Fibroblast of skin of left biceps (primary cell): ENCODE measurements around the gene USP17L13.
"Not testable (repeated sequence)": the region's sequence is repeated elsewhere in the genome, so short reads cannot be mapped to it uniquely, and the experiment has no call there.

Experiments used
- DNase-seq, 2 experiments: peaks; one replicate each; pipeline ENCODE4 v3.0.0-alpha.2; 2013; ENCODE audit warnings: low read depth in 2 of 2

The USP17L13 gene

DNA sequence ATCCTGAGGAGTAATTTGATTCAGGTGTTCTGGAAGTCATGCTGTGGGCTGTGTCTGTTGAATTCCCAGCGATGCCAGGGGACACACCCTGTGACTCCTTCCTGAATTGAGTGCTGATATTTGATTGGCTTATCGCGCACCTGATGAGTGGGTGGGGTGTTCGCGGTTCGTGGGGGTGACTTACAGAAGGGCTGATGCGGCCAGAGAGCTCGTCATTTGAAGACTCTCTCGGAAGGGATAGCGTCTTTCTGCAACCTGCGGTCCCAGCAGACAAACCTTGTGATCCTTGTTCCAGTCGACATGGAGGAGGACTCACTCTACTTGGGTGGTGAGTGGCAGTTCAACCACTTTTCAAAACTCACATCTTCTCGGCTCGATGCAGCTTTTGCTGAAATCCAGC lies at the start of gene USP17L13:
USP17L13 (plus strand) TSS at position 301 of the 400 bp plus-strand sequence; CDS start at position 301, 0 bp downstream.
- DNase-seq: not testable (repeated sequence)

DNA sequence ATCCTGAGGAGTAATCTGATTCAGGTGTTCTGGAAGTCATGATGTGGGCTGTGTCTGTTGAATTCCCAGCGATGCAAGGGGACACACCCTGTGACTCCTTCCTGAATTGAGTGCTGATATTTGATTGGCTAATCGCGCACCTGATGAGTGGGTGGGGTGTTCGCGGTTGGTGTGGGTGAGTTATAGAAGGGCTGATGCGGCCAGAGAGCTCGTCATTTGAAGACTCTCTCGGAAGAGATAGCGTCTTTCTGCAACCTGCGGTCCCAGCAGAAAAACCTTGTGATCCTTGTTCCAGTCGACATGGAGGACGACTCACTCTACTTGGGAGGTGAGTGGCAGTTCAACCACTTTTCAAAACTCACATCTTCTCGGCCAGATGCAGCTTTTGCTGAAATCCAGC lies 14.3 kb upstream of the USP17L13 start, which contains the start of gene USP17L10:
USP17L10 (plus strand) TSS at position 301 of the 400 bp plus-strand sequence; CDS start at position 301, 0 bp downstream.
- DNase-seq: not testable (repeated sequence)

- not testable (repeated sequence) for DNase-seq
Measured at GRCh38 chr4:9214701-9215100, 10.0 kb upstream of the USP17L13 start.

GRCh38 chr4:9215105-9215504 lies 9.6 kb upstream of the USP17L13 start, which contains the start of gene USP17L11:
USP17L11 (plus strand) TSS chr4:9215405; CDS start chr4:9215405, 0 bp downstream.
- DNase-seq: not testable (repeated sequence)

- not testable (repeated sequence) for DNase-seq
Measured at GRCh38 chr4:9219852-9220251, 4.8 kb upstream of the USP17L13 start, which contains the start of gene USP17L12. USP17L12 (plus strand) TSS chr4:9220152; CDS start chr4:9220152, 0 bp downstream.

DNA sequence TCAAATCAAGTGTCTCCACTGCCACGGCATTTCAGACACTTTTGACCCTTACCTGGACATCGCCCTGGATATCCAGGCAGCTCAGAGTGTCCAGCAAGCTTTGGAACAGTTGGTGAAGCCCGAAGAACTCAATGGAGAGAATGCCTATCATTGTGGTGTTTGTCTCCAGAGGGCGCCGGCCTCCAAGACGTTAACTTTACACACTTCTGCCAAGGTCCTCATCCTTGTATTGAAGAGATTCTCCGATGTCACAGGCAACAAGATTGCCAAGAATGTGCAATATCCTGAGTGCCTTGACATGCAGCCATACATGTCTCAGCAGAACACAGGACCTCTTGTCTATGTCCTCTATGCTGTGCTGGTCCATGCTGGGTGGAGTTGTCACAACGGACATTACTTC lies 5.6 kb downstream of the USP17L13 start:
- DNase-seq: not testable (repeated sequence)

DNA sequence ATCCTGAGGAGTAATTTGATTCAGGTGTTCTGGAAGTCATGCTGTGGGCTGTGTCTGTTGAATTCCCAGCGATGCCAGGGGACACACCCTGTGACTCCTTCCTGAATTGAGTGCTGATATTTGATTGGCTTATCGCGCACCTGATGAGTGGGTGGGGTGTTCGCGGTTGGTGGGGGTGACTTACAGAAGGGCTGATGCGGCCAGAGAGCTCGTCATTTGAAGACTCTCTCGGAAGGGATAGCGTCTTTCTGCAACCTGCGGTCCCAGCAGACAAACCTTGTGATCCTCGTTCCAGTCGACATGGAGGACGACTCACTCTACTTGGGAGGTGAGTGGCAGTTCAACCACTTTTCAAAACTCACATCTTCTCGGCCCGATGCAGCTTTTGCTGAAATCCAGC lies 9.4 kb downstream of the USP17L13 start, which contains the start of gene USP17L15:
USP17L15 (plus strand) TSS at position 301 of the 400 bp plus-strand sequence; CDS start at position 301, 0 bp downstream.
- DNase-seq: not testable (repeated sequence)

GRCh38 chr4:9238461-9238860 lies 13.8 kb downstream of the USP17L13 start:
- not testable (repeated sequence) for DNase-seq

DNA sequence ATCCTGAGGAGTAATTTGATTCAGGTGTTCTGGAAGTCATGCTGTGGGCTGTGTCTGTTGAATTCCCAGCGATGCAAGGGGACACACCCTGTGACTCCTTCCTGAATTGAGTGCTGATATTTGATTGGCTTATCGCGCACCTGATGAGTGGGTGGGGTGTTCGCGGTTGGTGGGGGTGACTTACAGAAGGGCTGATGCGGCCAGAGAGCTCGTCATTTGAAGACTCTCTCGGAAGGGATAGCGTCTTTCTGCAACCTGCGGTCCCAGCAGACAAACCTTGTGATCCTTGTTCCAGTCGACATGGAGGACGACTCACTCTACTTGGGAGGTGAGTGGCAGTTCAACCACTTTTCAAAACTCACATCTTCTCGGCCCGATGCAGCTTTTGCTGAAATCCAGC lies 18.9 kb downstream of the USP17L13 start, which contains the start of gene USP17L17:
USP17L17 (plus strand) TSS at position 301 of the 400 bp plus-strand sequence; CDS start at position 301, 0 bp downstream.
- not testable (repeated sequence) for DNase-seq

DNA sequence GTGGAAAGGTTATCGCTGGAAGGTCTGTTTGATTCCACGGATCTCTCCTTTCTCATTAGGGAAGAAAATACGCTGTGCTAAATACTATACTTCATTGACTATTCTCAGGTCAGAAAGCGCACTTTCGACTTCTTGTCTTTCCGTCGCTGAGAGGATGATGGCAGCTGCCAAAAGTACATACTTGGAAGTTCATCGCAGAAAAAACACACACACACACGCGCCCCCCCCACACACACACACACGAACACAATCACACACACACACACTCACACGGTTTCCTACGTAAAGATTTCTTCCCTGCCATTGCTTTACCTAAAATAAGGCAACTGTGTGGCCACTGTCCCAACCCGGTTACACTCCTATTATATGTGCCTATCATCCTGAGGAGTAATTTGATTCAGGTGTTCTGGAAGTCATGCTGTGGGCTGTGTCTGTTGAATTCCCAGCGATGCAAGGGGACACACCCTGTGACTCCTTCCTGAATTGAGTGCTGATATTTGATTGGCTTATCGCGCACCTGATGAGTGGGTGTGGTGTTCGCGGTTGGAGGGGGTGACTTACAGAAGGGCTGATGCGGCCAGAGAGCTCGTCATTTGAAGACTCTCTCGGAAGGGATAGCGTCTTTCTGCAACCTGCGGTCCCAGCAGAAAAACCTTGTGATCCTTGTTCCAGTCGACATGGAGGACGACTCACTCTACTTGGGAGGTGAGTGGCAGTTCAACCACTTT lies 23.4 kb downstream of the USP17L13 start, which contains the start of gene USP17L18:
USP17L18 (plus strand) TSS at position 678 of the 728 bp plus-strand sequence; CDS start at position 678, 0 bp downstream.
- DNase-seq: not testable (repeated sequence)

DNA sequence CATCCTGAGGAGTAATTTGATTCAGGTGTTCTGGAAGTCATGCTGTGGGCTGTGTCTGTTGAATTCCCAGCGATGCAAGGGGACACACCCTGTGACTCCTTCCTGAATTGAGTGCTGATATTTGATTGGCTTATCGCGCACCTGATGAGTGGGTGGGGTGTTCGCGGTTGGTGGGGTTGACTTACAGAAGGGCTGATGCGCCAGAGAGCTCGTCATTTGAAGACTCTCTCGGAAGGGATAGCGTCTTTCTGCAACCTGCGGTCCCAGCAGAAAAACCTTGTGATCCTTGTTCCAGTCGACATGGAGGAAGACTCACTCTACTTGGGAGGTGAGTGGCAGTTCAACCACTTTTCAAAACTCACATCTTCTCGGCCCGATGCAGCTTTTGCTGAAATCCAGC lies 28.4 kb downstream of the USP17L13 start, which contains the start of gene USP17L19:
USP17L19 (plus strand) TSS at position 301 of the 400 bp plus-strand sequence; CDS start at position 301, 0 bp downstream.
- DNase-seq: not testable (repeated sequence)

- DNase-seq: not testable (repeated sequence)
Measured at GRCh38 chr4:9257824-9258223, 33.1 kb downstream of the USP17L13 start, which contains the start of gene USP17L20. USP17L20 (plus strand) TSS chr4:9258124; CDS start chr4:9258124, 0 bp downstream.

- DNase-seq: not testable (repeated sequence)
Measured at GRCh38 chr4:9262572-9262971, 37.9 kb downstream of the USP17L13 start, which contains the start of gene USP17L21. USP17L21 (plus strand) TSS chr4:9262872; CDS start chr4:9262872, 0 bp downstream.

DNA sequence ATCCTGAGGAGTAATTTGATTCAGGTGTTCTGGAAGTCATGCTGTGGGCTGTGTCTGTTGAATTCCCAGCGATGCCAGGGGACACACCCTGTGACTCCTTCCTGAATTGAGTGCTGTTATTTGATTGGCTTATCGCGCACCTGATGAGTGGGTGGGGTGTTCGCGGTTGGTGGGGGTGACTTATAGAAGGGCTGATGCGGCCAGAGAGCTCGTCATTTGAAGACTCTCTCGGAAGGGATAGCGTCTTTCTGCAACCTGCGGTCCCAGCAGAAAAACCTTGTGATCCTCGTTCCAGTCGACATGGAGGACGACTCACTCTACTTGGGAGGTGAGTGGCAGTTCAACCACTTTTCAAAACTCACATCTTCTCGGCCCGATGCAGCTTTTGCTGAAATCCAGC lies 42.6 kb downstream of the USP17L13 start, which contains the start of gene USP17L22:
USP17L22 (plus strand) TSS at position 301 of the 400 bp plus-strand sequence; CDS start at position 301, 0 bp downstream.
- DNase-seq: not testable (repeated sequence)

DNA sequence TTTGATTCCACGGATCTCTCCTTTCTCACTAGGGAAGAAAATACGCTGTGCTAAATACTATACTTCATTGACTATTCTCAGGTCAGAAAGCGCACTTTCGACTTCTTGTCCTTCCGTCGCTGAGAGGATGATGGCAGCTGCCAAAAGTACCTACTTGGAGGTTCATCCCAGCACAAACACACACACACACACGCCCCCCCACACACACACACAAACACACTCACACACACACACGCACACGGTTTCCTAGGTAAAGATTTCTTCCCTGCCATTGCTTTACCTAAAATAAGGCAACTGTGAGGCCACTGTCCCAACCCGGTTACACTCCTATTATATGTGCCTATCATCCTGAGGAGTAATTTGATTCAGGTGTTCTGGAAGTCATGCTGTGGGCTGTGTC lies 47.0 kb downstream of the USP17L13 start:
- DNase-seq: not testable (repeated sequence)
